Hepatocyte (in vitro differentiated cells): ENCODE measurements around the gene RALGAPB. TPM values are rescaled to one million over a fixed set of nuclear protein-coding genes. Genes with fewer than 3 reads are reported as not detected.

Experiments
- DNase-seq: peaks from one replicate; pipeline ENCODE4 v3.0.0-alpha.2; 2016; ENCODE audit warnings: low spot score
- H2AFZ ChIP-seq: fragments of 200-600 bp; sonication (generic); 2 replicates; pipeline ENCODE4 v1.6.0; 2016; ENCODE audit warnings: antibody characterized with exemption, mild to moderate bottlenecking
- H3K27ac ChIP-seq: fragments of 200-600 bp; sonication (generic); 2 replicates; pipeline ENCODE4 v1.5.1; 2016; ENCODE audit warnings: mild to moderate bottlenecking
- H3K27me3 ChIP-seq: fragments of 200-600 bp; sonication (generic); 2 replicates; pipeline ENCODE4 v1.6.1; 2016
- H3K36me3 ChIP-seq: fragments of 200-600 bp; sonication (generic); replicated peaks from 2 replicates; pipeline ENCODE4 v1.5.1; 2016; ENCODE audit warnings: low read depth; ENCODE audit not compliant: insufficient read depth
- H3K4me1 ChIP-seq: fragments of 200-600 bp; sonication (generic); 2 replicates; pipeline ENCODE4 v1.5.1; 2016; ENCODE audit warnings: mild to moderate bottlenecking, moderate library complexity; ENCODE audit not compliant: insufficient read depth
- H3K4me2 ChIP-seq: fragments of 200-600 bp; sonication (generic); 2 replicates; pipeline ENCODE4 v1.6.0; 2016
- H3K4me3 ChIP-seq: fragments of 200-600 bp; sonication (generic); 2 replicates; pipeline ENCODE4 v1.5.1; 2016; ENCODE audit warnings: mild to moderate bottlenecking
- H3K79me2 ChIP-seq: fragments of 200-600 bp; sonication (generic); 2 replicates; pipeline ENCODE4 v1.6.0; 2017; ENCODE audit warnings: mild to moderate bottlenecking
- H3K9me2 ChIP-seq: fragments of 200-600 bp; sonication (generic); replicated peaks from 2 replicates; pipeline ENCODE4 v1.6.0; 2017; ENCODE audit warnings: mild to moderate bottlenecking; ENCODE audit not compliant: insufficient read depth
- H3K9me3 ChIP-seq: fragments of 200-600 bp; sonication (generic); 2 replicates; pipeline ENCODE4 v1.5.1; 2016; ENCODE audit warnings: low read depth, mild to moderate bottlenecking
- H4K20me1 ChIP-seq: fragments of 200-600 bp; sonication (generic); 2 replicates; pipeline ENCODE4 v1.6.0; 2016; ENCODE audit warnings: mild to moderate bottlenecking; ENCODE audit not compliant: insufficient read depth, poor library complexity, severe bottlenecking
- CTCF ChIP-seq: fragments of 200-600 bp; sonication (generic); IDR thresholded peaks from 2 replicates; pipeline ENCODE4 v1.5.1; 2016; ENCODE audit warnings: antibody characterized with exemption, mild to moderate bottlenecking; ENCODE audit not compliant: poor library complexity
- EZH2 ChIP-seq: fragments of 200-600 bp; sonication (generic); IDR thresholded peaks from 2 replicates; pipeline ENCODE4 v1.6.1; 2016; ENCODE audit warnings: antibody characterized with exemption, mild to moderate bottlenecking, borderline replicate concordance
- EZH2phosphoT487 ChIP-seq: fragments of 200-600 bp; sonication (generic); IDR thresholded peaks from one replicate; pipeline ENCODE4 v1.6.1; 2018; ENCODE audit warnings: antibody characterized with exemption, mild to moderate bottlenecking, low read depth, moderate library complexity; ENCODE audit not compliant: unreplicated experiment, severe bottlenecking
- WGBS: methylation state at CpG from one replicate; pipeline ENCODE4 v1.1.6; 2016; ENCODE audit warnings: low lambda C conversion rate; ENCODE audit errors: missing lambda C conversion rate; 5-methylcytosine and 5-hydroxymethylcytosine counted together
- polyA plus RNA-seq: library from polyadenylated mRNA; unstranded; fragments of >200 nt; fragmentation: Nextera tagmentation; extraction: Ambion mirVana; gene quantifications from 2 replicates; pipeline ENCODE4 v1.2.1, GENCODE V29; 2016
- total RNA-seq: library from RNA; depleted of rRNA; stranded (reverse); fragments of >200 nt; gene quantifications from 2 replicates; pipeline ENCODE4 v1.2.3, GENCODE V29; 2014

RALGAPB gene
- total and polyA plus RNA-seq, 2 experiments from 2014 or later, result 7.7 to 31.8 TPM

GRCh38 chr20:38554986-38555385 is 82.3 kb downstream of the RALGAPB start:
- WGBS, result 97% methylated on average over 2 of the region's 2 CpGs
- H3K36me3 ChIP-seq, result peaks cover 6% of the 10 kb centered on the region
- peak overlapping the region; percentile 51 for H3K27ac ChIP-seq
- no peak for TF ChIP-seq EZH2
- no peaks in the 10 kb centered on the region for H3K4me1 ChIP-seq
- H3K27me3 ChIP-seq, result no peaks in the 10 kb centered on the region
- H3K4me2 ChIP-seq, result no peak overlapping the region
- DNase-seq, result peak; percentile 23
- no peaks in the 10 kb centered on the region for H3K9me2 ChIP-seq
- no peaks in the 10 kb centered on the region for H3K9me3 ChIP-seq
- H2AFZ ChIP-seq, result no peak overlapping the region
- no peaks in the 10 kb centered on the region for H3K79me2 ChIP-seq
- H4K20me1 ChIP-seq, result no peaks in the 10 kb centered on the region
- no peak overlapping the region for H3K4me3 ChIP-seq

- Histone ChIP-seq H3K4me3 (no peak overlapping the region), H3K36me3 (peaks cover 6% of the 10 kb centered on the region)
These were observed 82.8 kb downstream of the RALGAPB start for GRCh38 chr20:38555395-38555794.

GRCh38 chr20:38557174-38557573 is 84.5 kb downstream of the RALGAPB start:
- TF ChIP-seq EZH2phosphoT487 (no peak), CTCF (no peak), EZH2 (no peak)
- Histone ChIP-seq H3K4me2 (no peak overlapping the region), H3K9me2 (no peaks in the 10 kb centered on the region), H2AFZ (no peak overlapping the region), H3K27me3 (no peaks in the 10 kb centered on the region), H3K27ac (no peak overlapping the region), H3K4me3 (no peak overlapping the region), H3K4me1 (no peaks in the 10 kb centered on the region), H3K79me2 (no peaks in the 10 kb centered on the region), H4K20me1 (no peaks in the 10 kb centered on the region), H3K36me3 (peaks cover 6% of the 10 kb centered on the region), H3K9me3 (no peaks in the 10 kb centered on the region)
- 92% methylated on average over 2 of the region's 2 CpGs for WGBS
- no peak for DNase-seq

More at GRCh38 chr20:38555395-38555794, 82.8 kb downstream of the RALGAPB start:
- no peak for TF ChIP-seq EZH2phosphoT487
- TF ChIP-seq CTCF, result no peak
- TF ChIP-seq EZH2, result no peak
- Histone ChIP-seq H3K27ac (no peak overlapping the region), H3K4me1 (no peaks in the 10 kb centered on the region), H3K4me2 (no peak overlapping the region), H3K9me2 (no peaks in the 10 kb centered on the region), H3K9me3 (no peaks in the 10 kb centered on the region), H2AFZ (no peak overlapping the region), H4K20me1 (no peaks in the 10 kb centered on the region), H3K79me2 (no peaks in the 10 kb centered on the region), H3K27me3 (no peaks in the 10 kb centered on the region)
- DNase-seq, result no peak

GRCh38 chr20:38558596-38559360 is 86.1 kb downstream of the RALGAPB start:
- H3K36me3 ChIP-seq, result peaks cover 6% of the 10 kb centered on the region
- no peak overlapping the region for H3K4me2 ChIP-seq
- H3K9me3 ChIP-seq, result no peaks in the 10 kb centered on the region
- H3K4me1 ChIP-seq, result no peaks in the 10 kb centered on the region
- no peak overlapping the region for H3K27ac ChIP-seq
- DNase-seq, result no peak
- no peaks in the 10 kb centered on the region for H3K27me3 ChIP-seq
- WGBS, result 88% methylated on average over 3 of the region's 3 CpGs
- H2AFZ ChIP-seq, result no peak overlapping the region
- no peaks in the 10 kb centered on the region for H4K20me1 ChIP-seq
- TF ChIP-seq CTCF (no peak), EZH2phosphoT487 (no peak), EZH2 (no peak)
- no peaks in the 10 kb centered on the region for H3K79me2 ChIP-seq
- H3K9me2 ChIP-seq, result no peaks in the 10 kb centered on the region
- no peak overlapping the region for H3K4me3 ChIP-seq
